Activated naive CD4-positive, alpha-beta T cell treated with Interleukin-2 at 50 U/mL for 16 hours (primary cell): ENCODE results near the gene IRAK3.
"Not testable (repeated sequence)": the region's sequence is repeated elsewhere in the genome, so short reads cannot be mapped to it uniquely, and the experiment has no call there.

Source experiments
- DNase-seq: peaks from one replicate; pipeline ENCODE4 v3.0.0-alpha.2; 2020

IRAK3 gene

DNA sequence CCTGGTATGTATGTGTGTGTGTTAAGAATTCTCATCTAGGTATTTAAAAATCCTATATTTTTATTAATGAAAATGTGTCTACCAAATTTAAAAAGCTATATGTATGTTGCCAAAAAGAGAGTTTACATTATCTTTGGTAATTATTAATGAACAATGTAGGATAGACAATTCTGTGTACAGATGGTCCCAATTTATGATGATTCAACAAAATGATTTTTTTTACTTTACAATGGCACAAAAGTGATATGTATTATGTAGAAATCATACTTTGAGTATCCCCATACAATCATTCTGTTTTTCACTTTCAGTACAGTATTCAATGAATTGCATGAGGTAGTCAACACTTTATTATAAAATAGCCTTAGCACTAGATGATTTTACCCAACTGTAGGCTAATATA lies 39.4 kb downstream of the IRAK3 start:
- no peak for DNase-seq

DNA sequence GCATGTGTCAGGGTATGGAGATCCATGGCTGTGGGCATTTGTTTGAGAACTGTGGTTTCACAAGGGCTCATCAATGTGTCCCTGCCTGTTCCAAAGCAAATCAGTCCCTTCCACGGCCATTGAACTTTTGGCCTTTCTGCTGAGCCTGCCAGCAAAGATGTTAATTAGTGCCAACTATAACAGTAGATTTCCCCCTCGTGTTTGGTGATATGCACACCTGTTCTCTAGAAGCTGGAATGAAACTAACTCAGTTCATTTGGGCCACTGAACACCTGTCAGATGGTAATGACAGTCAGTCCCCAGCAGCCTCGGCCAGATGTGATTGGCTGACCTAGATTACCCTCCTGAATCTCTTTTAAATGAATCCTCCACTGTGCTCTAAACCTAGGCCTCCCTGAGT lies 43.2 kb downstream of the IRAK3 start:
- no peak for DNase-seq

DNA sequence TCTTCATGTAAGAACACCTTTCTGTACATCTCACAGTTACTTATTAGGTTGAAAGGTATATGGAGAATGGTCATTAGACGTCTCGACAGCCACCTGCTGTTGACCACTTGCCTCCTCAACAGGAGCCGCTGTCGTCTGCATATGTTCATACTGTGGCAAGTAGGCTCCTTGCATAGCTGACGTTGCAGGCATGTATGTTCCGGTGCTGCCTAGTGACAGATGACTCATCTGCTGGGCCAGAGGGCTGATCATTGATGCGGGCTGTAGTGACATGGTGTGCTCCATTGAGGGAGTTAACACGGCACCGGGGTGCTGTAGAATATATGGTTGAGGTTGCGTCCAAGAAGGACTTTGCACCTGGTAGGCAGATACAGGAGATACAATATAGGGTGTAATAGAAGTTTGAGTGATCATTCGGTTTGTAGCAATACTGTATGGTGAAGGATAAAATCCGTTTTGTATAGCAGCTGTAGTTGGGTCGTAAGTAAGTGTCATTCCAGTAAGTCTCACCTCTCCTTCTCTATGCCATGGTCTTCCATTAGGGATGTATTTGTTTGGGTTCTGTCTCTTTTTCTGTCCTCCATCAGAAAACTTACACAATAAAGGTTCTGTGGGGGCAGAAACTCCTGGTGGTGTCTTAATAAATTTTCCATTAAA lies 45.2 kb downstream of the IRAK3 start:
- peak; percentile 49 for DNase-seq

DNA sequence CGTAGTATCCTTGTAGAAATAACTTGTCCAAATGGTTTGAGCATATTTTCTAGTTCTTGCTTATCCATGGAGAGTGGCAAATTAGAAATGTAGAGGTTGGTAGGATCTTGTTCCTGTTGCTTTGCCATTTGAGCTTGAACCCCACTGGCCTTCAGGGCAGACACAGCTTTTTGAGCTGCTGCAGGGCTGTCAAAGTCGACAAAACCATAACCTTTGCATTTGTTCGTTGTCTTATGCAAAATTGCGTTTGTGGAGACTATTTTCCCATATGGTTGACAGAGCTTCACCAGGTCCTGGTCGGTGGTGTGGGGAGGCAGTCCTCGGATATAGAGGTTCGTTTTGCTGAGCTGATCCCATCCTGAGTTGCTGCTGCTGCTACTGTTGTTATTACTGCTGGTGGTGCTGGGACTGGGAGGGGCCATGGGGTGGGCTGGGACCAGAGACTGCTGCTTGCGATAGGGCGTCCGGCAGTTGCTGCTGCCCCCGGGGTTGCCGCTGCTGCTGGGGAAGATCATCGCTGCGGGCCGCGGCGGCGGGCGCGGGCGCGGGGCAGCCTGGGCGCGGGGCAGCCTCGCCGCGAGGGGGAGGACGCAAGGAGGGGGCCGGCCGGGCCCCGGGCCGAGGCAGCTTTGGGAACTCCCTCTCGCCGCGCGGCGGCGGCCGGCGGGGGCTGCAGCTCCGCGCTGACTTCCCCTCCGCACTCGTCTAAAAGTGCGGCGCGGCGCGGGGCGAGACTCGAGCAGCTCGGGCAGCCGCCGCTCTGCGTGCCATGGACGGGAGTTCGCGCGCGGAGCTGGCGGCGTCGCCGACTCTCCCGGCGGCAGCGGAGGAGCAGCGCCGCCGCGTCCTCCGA lies 46.0 kb downstream of the IRAK3 start:
- peak; percentile 36 for DNase-seq

DNA sequence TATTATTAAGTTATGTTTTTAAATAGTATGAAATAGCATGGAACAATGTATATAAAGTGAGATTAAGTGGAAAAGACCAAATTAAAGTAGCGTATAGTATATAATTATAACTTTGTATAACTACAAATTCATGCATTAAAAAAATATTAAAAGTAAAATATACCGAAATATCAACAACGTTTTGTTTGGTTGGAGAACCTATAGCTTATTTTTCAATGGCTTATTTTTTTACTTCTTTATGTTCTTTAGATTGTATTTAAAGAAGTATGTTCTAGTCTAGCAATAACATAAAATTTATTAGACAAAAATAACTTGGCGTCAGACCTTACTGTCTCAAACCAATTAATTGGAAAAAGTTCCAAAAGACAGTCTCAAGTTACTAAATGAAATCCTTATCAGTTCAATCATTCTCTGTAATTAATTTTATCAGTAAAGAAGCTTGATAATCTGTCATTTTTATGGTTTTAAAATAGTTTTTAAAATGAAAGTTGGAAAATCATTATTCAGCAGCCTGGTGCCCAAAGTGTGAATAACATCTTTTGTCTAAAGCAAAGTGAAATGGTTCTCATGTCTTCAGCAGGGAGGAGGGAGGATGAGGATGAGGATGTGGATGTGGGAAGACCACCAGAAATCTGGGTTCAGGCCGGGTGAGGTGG lies 46.7 kb downstream of the IRAK3 start:
- DNase-seq, result no peak

DNA sequence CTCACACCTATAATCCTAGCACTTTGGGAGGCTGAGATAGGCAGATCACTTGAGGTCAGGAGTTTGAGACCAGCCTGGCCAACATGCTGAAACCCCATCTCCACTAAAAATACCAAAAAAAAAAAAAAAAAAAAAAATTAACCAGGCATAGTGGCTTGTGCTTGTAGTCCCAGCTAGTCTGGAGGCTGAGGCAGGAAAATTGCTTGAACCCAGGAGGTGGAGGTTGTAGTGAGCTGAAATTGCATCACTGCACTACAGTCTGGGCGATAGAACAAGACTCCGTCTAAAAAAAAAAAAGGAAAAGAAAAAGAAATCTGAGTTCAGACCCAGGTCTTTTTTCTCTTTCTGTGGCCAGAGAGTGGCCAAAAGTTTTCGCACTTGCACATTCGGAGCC lies 47.3 kb downstream of the IRAK3 start:
- not testable (repeated sequence) for DNase-seq

DNA sequence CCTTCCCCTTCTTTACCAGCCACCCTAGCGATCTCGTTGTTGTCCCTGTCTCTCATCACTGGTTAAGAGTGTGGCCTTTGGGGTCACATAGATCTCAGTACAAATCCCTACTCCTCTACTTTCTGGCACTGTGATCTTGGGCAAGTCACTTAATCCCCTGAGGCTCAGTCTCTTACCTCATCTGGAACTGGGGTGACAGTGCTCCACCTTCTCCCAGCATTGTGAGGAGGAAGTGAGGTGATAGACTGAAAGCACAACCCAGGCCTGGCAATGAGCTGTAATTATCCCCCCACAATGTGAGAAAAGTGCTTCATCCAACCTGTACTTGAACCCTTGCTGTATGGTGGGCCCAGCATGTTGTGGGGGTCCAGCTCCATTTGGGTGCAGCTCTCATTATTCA lies 48.0 kb downstream of the IRAK3 start:
- DNase-seq, result no peak

DNA sequence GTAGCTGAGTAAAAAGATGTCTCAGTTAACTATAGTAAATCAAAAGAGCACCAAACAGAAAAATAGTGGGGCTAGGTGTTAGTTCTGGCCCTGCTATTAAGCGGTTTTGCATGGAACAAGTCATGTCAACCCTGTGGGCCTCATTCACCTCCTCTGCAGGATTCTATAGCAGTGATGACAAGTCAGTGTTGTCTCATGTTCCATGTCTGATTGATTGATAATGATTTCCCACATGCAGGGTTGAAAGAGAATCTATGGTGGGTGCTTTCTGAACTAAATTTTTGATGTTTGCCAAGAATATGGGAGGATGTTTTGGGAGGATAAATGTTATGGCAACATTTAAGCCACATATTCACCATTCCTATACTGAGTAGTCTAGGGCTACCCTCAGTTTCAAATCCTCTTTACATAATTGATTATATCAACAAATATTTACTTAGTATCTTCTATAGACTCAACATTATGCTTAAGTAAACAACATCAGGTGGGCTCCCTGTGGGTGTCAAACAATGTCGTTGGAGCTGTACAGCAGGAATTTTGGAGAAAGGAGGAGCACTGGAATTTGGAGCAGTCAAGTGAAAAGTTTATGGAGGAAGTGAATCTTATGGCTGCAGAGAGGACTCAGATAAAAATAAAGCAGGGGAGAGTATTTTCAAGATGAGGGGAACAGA lies 48.6 kb downstream of the IRAK3 start:
- no peak for DNase-seq

DNA sequence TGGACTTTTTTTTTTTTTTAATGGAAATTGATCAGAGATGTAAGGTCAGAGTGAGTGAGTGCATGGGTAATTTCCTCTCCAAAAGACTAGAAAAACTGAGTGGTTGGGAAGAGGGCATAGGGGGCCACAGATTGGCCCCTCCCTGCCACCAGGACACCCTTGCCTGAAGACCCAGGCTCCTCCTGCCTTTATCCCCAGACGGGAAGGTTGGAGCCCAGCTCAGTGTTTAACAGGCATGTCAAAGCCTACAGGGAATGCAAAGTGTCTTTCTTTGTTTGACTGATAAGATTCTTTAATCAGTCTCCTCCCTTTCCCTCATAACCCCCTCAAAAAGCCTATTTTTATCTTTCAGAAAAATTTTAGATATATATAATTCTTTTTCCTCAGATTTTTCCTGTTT lies 50.3 kb downstream of the IRAK3 start:
- DNase-seq, result no peak

DNA sequence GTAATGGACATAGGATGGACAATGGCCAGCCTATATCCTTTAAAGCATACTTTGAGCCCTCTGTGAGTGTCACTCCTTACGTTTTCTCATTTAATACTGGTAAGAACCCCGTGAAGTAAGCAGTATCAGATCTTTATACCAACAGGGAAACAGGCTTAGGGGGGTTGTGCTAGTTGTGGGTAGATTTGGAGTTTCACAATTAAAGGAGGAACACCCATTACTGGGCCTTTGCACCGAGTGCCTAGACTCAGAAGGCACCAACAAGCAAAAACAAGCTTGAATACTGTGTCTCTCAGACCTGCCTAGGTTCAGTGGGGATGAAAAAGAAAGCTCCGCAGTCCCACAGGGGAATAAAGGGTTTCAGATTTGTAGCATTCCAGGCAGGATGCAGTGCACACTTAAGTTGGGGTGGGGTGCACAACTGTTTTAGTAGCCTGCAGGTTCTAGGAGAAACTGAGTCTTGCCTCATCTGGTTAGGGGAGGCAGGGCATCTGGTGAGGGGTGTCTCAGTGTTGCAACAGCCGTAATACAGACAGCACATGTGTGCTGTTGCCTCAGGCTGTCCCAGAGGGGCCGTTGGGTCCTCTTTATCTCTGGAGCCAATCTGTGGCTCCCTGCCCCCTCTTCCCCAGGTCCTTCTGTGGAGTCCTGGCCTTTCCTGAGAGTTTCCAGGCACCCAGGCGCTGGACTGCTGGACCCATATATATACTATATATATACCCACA lies 51.2 kb downstream of the IRAK3 start:
- DNase-seq, result no peak

DNA sequence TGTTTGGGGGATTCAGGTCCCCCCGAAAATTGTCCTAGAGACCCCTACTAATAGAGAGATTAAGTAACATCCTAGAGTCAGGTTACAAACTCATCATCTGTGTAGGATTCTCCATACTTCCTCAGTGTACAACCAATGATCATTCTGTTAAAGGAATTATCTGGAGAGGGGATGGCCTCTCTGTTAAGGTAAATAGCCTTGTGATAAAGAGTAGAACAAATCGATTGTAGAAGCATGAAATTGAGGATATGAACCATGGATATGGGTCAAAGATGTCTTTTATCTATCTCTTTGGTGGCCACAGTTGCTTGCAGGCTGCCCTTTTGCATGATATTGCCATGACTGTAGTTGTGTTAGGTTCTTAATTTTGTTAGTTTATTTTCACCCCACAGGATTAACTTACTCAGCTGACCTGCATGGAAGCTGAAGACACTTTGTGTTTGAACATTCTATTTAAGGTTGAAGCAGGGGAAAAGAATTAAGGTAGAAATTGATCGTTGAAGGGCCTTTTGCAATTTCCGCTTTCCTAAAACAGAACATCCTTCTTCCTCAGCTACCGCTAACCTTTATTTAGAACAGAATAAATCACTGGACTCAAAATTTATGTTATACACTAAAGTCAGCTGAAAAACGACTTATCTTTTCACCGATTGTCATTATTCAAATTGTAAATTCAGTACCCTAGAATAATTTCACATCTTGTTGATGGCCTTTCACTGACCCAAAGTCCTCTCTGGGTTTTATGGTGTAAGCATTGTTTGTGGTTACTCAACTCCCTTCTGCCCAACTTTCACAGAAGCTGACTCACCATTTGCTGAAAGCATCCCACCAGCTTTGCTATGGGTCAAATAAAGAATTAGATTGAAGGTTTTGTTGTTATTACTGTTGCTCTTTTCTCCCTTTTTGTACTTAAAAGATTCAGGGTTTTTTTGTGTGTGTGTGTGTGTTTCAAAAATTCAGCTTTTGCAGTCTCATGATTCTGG lies 52.3 kb downstream of the IRAK3 start:
- DNase-seq, result no peak

DNA sequence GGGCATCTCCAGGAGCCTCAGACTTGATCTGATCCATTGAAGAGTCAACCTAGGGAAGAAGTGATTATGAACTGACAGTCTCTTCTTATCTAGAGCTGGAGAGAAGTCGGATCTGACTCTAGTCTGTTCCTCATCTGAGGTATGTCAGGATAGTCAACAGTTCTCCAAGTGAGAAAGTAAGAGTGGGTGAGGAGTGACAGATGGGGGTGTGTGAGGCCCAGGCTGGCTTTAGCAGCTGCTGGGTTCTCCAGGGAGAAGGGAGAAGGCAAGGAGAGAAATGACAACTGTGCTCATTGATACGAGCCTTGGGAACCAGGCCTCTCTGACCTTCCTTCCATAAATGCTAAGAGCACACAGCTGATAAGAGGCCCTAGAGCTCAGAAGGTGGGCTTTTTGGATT lies 53.3 kb downstream of the IRAK3 start:
- DNase-seq, result no peak

DNA sequence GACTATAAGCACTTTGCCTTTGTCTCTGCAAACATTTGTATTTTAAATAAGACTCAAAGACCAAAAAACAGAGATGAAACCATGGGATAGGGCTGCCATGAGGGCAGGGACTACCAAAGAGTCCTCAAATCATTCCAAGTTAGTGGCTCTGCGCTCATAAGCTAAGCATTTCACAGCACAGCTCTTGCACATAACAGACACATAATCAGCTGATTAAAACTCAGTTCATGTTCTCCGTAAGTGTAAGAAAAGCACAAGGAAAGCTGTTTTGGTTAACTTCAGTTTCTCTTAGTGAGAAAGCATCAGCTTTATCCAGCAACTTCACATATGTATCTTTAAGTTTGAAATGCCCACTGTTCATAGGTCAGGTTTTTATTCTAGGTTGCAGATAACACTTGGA lies 54.9 kb downstream of the IRAK3 start:
- DNase-seq, result no peak

DNA sequence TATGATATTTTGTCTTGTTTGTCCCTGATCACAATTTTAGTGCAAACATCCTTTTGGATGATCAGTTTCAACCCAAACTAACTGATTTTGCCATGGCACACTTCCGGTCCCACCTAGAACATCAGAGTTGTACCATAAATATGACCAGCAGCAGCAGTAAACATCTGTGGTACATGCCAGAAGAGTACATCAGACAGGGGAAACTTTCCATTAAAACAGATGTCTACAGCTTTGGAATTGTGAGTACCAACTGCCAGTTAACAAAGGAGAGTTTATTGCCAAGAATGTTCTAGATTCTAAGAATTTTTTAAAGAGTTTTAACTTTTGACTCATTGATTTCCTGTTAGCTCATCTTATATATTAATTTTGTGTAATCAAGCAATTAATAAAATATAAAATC lies 55.4 kb downstream of the IRAK3 start:
- DNase-seq, result no peak

DNA sequence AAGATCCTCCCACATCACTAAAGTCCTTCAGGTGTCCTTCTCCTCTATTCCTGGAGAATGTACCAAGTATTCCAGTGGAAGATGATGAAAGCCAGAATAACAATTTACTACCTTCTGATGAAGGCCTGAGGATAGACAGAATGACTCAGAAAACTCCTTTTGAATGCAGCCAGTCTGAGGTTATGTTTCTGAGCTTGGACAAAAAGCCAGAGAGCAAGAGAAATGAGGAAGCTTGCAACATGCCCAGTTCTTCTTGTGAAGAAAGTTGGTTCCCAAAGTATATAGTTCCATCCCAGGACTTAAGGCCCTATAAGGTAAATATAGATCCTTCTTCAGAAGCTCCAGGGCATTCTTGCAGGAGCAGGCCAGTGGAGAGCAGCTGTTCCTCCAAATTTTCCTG lies 58.7 kb downstream of the IRAK3 start:
- DNase-seq, result no peak

DNA sequence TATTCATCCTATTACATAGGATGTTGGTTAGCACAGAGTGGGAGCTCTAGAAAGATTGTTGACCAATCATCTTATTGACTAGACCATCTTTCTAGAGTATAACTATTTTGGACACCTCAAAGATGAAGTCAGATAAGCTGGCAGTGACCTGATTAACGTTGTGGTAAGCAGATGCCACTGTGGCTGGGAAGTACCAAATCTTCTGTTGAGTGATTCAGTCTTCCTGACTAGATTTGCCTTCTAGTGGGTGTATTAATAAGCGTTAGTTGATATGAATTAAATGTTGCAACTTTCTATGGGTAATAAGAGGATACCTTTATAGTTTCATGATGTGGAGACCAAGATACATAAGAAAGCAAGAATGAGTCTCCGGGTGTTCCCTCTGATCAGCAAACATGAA lies 62.0 kb downstream of the IRAK3 start:
- no peak for DNase-seq

DNA sequence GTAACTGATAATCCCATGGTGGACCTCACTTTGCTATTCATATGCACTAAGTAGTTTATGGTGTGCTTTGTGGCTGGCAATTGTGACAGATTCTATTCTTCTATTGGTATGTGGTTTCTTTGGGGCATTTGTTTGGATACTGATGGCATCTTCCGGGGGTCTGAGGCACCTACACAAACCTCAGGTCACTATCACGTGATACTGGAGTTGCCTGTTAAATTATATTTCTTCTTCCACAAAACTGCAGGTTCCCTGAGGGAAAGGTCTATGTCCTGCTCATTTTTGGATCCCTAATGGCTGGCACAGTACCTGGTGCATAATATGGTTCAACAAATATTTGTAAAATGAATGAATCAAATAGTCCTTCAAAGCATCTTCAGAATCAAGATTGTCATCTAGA lies 63.8 kb downstream of the IRAK3 start:
- no peak for DNase-seq

DNA sequence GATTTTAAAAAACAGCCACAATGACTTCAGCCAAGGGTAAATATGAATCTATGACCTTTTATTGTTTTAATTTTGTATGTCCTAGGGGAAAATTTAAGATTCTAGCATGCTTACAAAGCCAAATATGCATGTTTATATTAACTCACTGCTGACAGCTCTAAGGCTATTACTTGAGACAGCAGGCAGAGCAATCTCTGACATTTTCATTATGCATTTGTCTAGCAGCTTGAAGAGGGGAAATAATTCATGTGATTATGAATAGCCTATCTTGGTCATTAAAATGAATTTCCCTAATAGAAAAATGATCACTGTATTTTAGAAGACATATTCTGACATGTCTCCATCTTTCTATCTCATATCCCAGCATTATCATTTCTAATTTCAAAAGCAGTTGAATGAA lies 66.7 kb downstream of the IRAK3 start:
- no peak for DNase-seq

DNA sequence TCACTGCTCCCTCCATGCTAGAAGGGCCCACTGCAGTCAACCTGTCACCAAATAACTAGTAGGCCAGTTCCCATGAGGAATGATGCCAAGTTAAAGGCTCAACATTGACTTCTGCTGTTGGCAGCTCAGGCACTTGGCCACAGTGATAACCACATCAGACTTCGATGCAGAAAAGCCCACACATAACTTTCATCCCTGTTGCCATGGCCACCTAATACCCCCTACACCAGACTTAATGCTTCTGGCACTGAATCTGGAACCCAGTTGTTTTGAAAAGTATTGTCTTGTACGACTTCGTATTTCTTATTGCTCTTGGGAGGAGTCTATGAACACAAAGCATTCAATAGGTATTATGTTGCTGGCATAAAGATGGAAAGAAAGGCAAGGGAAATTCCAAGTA lies 69.0 kb downstream of the IRAK3 start:
- DNase-seq, result no peak

DNA sequence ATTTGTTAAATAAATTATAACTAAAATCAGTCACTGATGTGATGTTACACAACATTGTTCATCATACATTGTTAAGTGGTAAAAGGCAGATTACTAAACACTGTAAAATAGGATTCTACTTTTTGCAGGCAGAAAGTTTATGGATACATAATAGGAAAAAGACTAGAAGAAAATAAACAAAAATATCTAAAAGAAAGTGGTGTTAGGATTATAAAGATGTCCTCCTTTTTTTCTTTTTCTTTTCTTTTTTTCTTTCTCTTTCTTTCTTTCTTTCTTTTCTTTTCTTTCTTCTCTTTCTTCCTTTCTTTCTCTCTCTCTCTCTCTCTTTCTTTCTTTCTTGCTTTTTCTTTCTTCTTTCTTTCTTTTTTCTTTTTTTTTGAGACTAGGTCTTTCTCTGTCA lies 73.7 kb downstream of the IRAK3 start:
- DNase-seq, result no peak

DNA sequence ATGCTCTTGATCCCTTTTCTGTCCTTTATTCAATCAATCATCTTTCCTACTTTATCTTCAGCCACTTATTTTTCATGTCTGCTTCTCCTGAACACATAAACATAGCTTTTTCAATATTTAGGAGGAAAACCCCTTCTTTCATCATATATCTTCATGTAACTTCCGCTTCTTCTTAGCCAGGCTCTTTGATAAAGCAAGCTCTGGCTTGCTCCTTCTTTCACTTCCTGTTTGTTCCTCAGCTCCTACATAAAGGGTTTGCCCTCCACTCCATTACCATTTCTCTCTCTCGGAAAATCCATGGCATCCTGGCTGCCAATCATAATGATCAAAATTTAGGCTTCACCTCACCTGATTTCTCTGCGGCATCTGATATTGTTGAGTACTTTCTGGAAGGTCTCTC lies 79.5 kb downstream of the IRAK3 start:
- DNase-seq, result no peak

DNA sequence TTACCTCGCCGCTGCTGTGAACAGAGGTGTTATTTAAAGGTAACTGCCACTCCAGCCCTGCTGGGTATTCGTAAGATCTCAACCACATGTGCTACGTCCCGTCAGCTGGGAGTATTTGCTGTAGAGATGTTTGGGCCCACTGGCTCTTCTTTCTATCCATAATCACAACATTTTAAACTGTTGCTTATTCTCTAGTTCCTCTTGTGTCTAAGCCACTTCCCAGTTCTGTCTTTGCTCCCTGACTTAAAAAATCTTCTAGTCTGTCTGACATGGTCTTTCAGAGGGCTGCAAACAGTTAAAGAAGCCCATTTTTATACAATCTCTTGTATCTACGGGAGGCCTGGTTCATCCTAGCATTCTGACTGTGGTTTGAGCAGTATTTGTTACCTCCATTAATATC lies 80.1 kb downstream of the IRAK3 start:
- DNase-seq, result no peak
